HepG2 (cell line): Measurements from ENCODE around the gene MMP24OS.

Experiments used
- ATF7 ChIP-seq, 2 experiments: fragments of 450-650 bp in 1 of 2; sonication (generic) in 1 of 2; formaldehyde crosslinking in 1 of 2; IDR thresholded peaks; 2 replicates each; pipeline versions ENCODE4 v1.4.0 to v1.6.1; 2016 to 2020; ENCODE audit warnings: antibody characterized with exemption in 1 of 2, mild to moderate bottlenecking in 1 of 2, missing genetic modification reagents in 1 of 2
- EP300 ChIP-seq, 3 experiments: sonication (generic) in 1 of 3; formaldehyde crosslinking in 1 of 3; IDR thresholded peaks; 2 replicates each; pipeline versions ENCODE4 v1.5.1 to v1.6.1; 2011 to 2020; ENCODE audit warnings: low read depth in 2 of 3, low read length in 2 of 3, borderline replicate concordance in 1 of 3, improper control_type of control experiment in 1 of 3, mild to moderate bottlenecking in 1 of 3, missing genetic modification reagents in 1 of 3, moderate library complexity in 1 of 3
- EZH2 ChIP-seq: conservative IDR thresholded peaks from 2 replicates; pipeline ENCODE4 v1.6.1; 2012; ENCODE audit warnings: mild to moderate bottlenecking, low read depth, low read length, moderate library complexity
- HOXA7 ChIP-seq: sonication (generic); formaldehyde crosslinking; IDR thresholded peaks from 2 replicates; pipeline ENCODE4 v1.8.1; 2022; ENCODE audit warnings: mild to moderate bottlenecking, missing genetic modification reagents, moderate library complexity
- TEAD2 ChIP-seq: sonication (generic); formaldehyde crosslinking; IDR thresholded peaks from 2 replicates; pipeline ENCODE4 v1.9.0; 2021; ENCODE audit warnings: missing genetic modification reagents

DNA sequence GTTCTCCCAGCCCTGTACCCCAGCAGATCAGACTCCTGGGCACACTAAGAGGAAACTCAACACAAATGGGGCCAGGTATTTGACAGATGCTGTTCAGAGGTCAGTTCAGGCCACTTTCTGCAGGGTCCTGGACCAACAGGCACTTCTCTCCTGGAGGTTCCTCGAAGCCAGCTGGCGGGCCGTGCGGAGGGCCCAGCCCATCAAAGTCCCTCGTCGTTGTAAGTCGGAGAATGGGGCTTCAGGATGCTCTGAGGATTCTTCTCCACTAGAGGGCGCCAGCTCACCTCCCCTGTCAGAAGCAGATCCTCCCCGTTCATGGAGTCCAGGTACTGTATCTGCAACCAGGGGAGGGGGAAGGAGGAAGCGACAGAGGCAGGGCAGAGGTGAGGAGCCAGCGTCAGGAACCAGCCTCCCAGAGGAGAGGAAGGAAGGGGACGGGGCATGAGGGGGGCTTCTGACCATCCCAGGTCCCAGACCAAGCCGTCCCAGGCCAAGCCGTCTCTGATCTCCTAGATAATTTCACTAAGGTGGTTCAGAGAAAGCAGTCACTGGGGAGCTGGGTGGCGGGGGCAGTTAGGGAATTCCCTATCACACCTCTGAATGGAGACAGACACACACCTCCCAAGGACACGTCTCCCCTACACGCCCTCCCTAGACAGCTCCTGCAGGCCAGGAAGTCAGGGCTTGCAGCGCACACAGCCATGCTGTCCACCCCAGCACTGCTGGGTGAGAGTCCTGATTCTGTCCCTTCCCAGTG is 26.0 kb upstream of the MMP24OS start:
- TF ChIP-seq ATF7 (IDR thresholded peaks at IDR 0.05) (no peak), ATF7 (CRISPR knock-in tag; IDR thresholded peaks at IDR 0.05) (no peak), HOXA7 (CRISPR knock-in tag) (no peak), TEAD2 (CRISPR knock-in tag) (no peak), EP300 (IDR thresholded peaks at IDR 0.05; ENCODE audit: low read depth in 2 of 2, low read length in 2 of 2) (0 out of 4 replicates have a peak, but pooled peaks of 1 of the 2 experiments have one; percentile 12), EP300 (CRISPR knock-in tag; IDR thresholded peaks at IDR 0.05; ENCODE audit: borderline replicate concordance) (0 out of 2 replicates have a peak, but pooled peaks have one; percentile 18), EZH2 (no peak)
